ENCODE data around the gene CD3E. TPM values are rescaled to one million over a fixed set of nuclear protein-coding genes. Genes with fewer than 3 reads are reported as not detected.

CD3E gene
- total RNA-seq, 1 experiment from 2014 or later: not detected

DNA sequence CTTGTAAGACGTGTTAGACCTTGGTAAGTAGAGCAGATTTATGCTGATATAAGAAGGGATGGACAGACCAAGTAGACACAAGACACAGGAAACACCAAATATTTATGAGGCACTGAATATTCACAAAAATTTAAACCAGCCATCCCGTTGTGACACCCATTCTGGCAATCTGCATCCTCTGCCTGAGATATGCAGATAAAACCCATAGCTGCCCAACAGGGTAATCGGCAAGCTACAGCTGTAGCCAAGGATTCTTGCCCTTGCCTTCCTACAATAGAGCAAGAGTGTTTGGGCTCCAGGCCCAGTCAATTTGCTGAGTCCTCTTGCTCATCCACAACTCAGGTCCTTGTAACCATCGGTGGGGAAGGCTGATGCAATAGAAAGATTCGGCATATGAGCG is 21.9 kb upstream of the CD3E start:
- Mint-ChIP-seq H3K27ac (ENCODE audit: low read depth, unreplicated experiment) (no peak overlapping the region), H3K9me3 (ENCODE audit: unreplicated experiment) (no peaks in the 10 kb centered on the region), H3K4me1 (ENCODE audit: insufficient read depth, unreplicated experiment) (peaks cover 5% of the 10 kb centered on the region), H3K27me3 (ENCODE audit: insufficient read depth, unreplicated experiment) (no peaks in the 10 kb centered on the region), H3K4me3 (ENCODE audit: unreplicated experiment) (no peak overlapping the region), H3K36me3 (ENCODE audit: insufficient read depth, unreplicated experiment) (no peaks in the 10 kb centered on the region)
- CTCF ChIA-PET: interaction anchor here (1.3 to 3.7 kb wide), 3 partner anchors 9 to 111 kb away, joined by 7 to 21 read pairs (median 9); no protein-coding TSS in a partner anchor
- intact Hi-C loops (cut with micrococcal nuclease): no loop called here
- BruUV-seq (replicated peaks): no TSS peak
- POLR2A ChIA-PET: interaction anchor here (0.6 to 9.4 kb wide), 3 partner anchors 19 to 792 kb away, joined by 3 to 92 read pairs (median 4); partner anchors contain the start of gene MPZL2
- DNase-seq (ENCODE audit: unreplicated experiment): no peak
- TF ChIP-seq, protein P1, sequence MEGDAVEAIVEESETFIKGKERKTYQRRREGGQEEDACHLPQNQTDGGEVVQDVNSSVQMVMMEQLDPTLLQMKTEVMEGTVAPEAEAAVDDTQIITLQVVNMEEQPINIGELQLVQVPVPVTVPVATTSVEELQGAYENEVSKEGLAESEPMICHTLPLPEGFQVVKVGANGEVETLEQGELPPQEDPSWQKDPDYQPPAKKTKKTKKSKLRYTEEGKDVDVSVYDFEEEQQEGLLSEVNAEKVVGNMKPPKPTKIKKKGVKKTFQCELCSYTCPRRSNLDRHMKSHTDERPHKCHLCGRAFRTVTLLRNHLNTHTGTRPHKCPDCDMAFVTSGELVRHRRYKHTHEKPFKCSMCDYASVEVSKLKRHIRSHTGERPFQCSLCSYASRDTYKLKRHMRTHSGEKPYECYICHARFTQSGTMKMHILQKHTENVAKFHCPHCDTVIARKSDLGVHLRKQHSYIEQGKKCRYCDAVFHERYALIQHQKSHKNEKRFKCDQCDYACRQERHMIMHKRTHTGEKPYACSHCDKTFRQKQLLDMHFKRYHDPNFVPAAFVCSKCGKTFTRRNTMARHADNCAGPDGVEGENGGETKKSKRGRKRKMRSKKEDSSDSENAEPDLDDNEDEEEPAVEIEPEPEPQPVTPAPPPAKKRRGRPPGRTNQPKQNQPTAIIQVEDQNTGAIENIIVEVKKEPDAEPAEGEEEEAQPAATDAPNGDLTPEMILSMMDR (IDR thresholded peaks at IDR 0.05; ENCODE audit: unreplicated experiment): no peak

GRCh38 chr11:118283037-118283636 is 21.4 kb upstream of the CD3E start:
- Mint-ChIP-seq H3K36me3 (ENCODE audit: insufficient read depth, unreplicated experiment) (no peaks in the 10 kb centered on the region), H3K27ac (ENCODE audit: low read depth, unreplicated experiment) (no peak overlapping the region), H3K4me1 (ENCODE audit: insufficient read depth, unreplicated experiment) (peaks cover 5% of the 10 kb centered on the region), H3K9me3 (ENCODE audit: unreplicated experiment) (no peaks in the 10 kb centered on the region), H3K4me3 (ENCODE audit: unreplicated experiment) (no peak overlapping the region), H3K27me3 (ENCODE audit: insufficient read depth, unreplicated experiment) (no peaks in the 10 kb centered on the region)
- ChIA-PET CTCF (interaction anchor here (0.6 to 3.7 kb wide), 6 partner anchors 8 to 112 kb away, joined by 3 to 21 read pairs (median 6); partner anchors contain the start of gene MPZL2), POLR2A (interaction anchor here (0.6 to 9.4 kb wide), 3 partner anchors 19 to 1013 kb away, joined by 3 to 92 read pairs (median 4); partner anchors contain the start of gene MPZL2)
- intact Hi-C loops (cut with micrococcal nuclease): no loop called here
- BruUV-seq (replicated peaks): no TSS peak
- TF ChIP-seq, protein P1 (IDR thresholded peaks at IDR 0.05; ENCODE audit: unreplicated experiment): no peak
- DNase-seq (ENCODE audit: unreplicated experiment): no peak

GRCh38 chr11:118283756-118284350 is 20.7 kb upstream of the CD3E start:
- BruUV-seq (replicated peaks): no TSS peak
- TF ChIP-seq, protein P1 (IDR thresholded peaks at IDR 0.05; ENCODE audit: unreplicated experiment): no peak
- Mint-ChIP-seq H3K4me1 (ENCODE audit: insufficient read depth, unreplicated experiment) (peaks cover 5% of the 10 kb centered on the region), H3K36me3 (ENCODE audit: insufficient read depth, unreplicated experiment) (no peaks in the 10 kb centered on the region), H3K9me3 (ENCODE audit: unreplicated experiment) (no peaks in the 10 kb centered on the region), H3K4me3 (ENCODE audit: unreplicated experiment) (no peak overlapping the region), H3K27ac (ENCODE audit: low read depth, unreplicated experiment) (no peak overlapping the region), H3K27me3 (ENCODE audit: insufficient read depth, unreplicated experiment) (no peaks in the 10 kb centered on the region)
- DNase-seq (ENCODE audit: unreplicated experiment): no peak
- POLR2A ChIA-PET: interaction anchor here (0.6 to 9.4 kb wide), 2 partner anchors 20 to 1014 kb away, joined by 3 to 92 read pairs; partner anchors contain the start of gene MPZL2
- CTCF ChIA-PET: interaction anchor here (1.1 to 3.7 kb wide), 6 partner anchors 12 to 112 kb away, joined by 4 to 21 read pairs (median 6); partner anchors contain the start of gene MPZL2
- intact Hi-C loops (cut with micrococcal nuclease): no loop called here

DNA sequence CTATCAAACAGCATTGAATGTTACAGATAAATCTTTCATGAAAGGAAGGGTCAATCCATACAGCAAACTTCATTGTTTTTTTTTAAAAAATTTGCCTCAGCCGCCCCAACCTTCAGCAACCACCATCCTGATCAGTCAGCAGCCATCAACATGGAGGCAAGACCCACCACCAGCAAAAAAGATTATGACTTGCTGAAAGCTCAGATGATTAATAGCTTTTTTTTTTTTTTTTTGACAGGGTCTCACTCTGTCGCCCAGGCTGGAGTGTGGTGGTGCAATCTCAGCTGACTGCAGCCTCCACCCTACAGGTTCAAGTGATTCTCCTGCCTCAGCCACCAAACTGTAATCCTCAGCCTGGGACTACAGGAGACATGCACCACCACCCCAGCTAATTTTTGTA is 18.0 kb upstream of the CD3E start:
- no peak for DNase-seq (ENCODE audit: unreplicated experiment)
- Mint-ChIP-seq H3K27me3 (ENCODE audit: insufficient read depth, unreplicated experiment) (no peaks in the 10 kb centered on the region), H3K27ac (ENCODE audit: low read depth, unreplicated experiment) (no peak overlapping the region), H3K36me3 (ENCODE audit: insufficient read depth, unreplicated experiment) (no peaks in the 10 kb centered on the region), H3K4me3 (ENCODE audit: unreplicated experiment) (no peak overlapping the region), H3K9me3 (ENCODE audit: unreplicated experiment) (no peaks in the 10 kb centered on the region), H3K4me1 (ENCODE audit: insufficient read depth, unreplicated experiment) (peaks cover 15% of the 10 kb centered on the region)
- BruUV-seq (replicated peaks): no TSS peak
- ChIA-PET CTCF (interaction anchor here (0.6 to 6.3 kb wide), 5 partner anchors 11 to 140 kb away, joined by 3 to 58 read pairs (median 3); no protein-coding TSS in a partner anchor), POLR2A (interaction anchor here (0.6 to 9.4 kb wide), 3 partner anchors 23 to 43 kb away, joined by 4 to 92 read pairs (median 9); partner anchors contain the start of genes MPZL2 and MPZL3)
- TF ChIP-seq, protein P1 (IDR thresholded peaks at IDR 0.05; ENCODE audit: unreplicated experiment): no peak
- intact Hi-C loops (cut with micrococcal nuclease): loop anchor here (5.0 kb wide), 1 partner anchor 34 kb away; the partner anchor contains the start of gene MPZL3
